OCI-LY3 (cell line): ENCODE data around the gene PEX3.

ENCODE experiments used
- H2AFZ ChIP-seq: fragments of 200-600, 300-600 bp; shearing (Covaris generic); 2 replicates; pipeline ENCODE4 v1.6.0; 2014; ENCODE audit warnings: antibody characterized with exemption, low read depth, low read length
- H3K27ac ChIP-seq: fragments of 200-600, 300-600 bp; sonication (generic); 2 replicates; pipeline ENCODE4 v1.5.1; 2014; ENCODE audit warnings: mild to moderate bottlenecking, low read length, moderate library complexity, mixed read lengths
- H3K27me3 ChIP-seq: fragments of 200-600, 300-600 bp; sonication (generic); 2 replicates; pipeline ENCODE4 v1.6.1; 2014; ENCODE audit warnings: low read depth, low read length, mixed read lengths
- H3K36me3 ChIP-seq: fragments of 200-600, 300-600 bp; sonication (generic); replicated peaks from 2 replicates; pipeline ENCODE3; 2014; ENCODE audit warnings: low read depth, low read length, mixed read lengths
- H3K4me1 ChIP-seq: fragments of 300-600, 200-600 bp; sonication (generic); 2 replicates; pipeline ENCODE4 v1.6.1; 2014; ENCODE audit warnings: low read length, mixed read lengths
- H3K4me2 ChIP-seq: fragments of 200-600, 300-600 bp; sonication (generic); 2 replicates; pipeline ENCODE4 v1.6.1; 2014; ENCODE audit warnings: low read length, mixed read lengths
- H3K4me3 ChIP-seq: fragments of 300-600, 200-600 bp; sonication (generic); 2 replicates; pipeline ENCODE4 v1.5.1; 2014; ENCODE audit warnings: antibody characterized with exemption, mild to moderate bottlenecking, low read length, moderate library complexity
- H3K79me2 ChIP-seq: fragments of 300-600, 200-600 bp; shearing (Covaris generic); 2 replicates; pipeline ENCODE4 v1.6.1; 2014; ENCODE audit warnings: mild to moderate bottlenecking, low read length, mixed read lengths
- H3K9ac ChIP-seq: fragments of 300-600, 200-600 bp; shearing (Covaris generic); 2 replicates; pipeline ENCODE4 v1.6.0; 2014; ENCODE audit warnings: mild to moderate bottlenecking, low read length, moderate library complexity
- H3K9me3 ChIP-seq: fragments of 200-600, 300-600 bp; shearing (Covaris generic); 2 replicates; pipeline ENCODE4 v1.6.1; 2014; ENCODE audit warnings: low read length, mixed read lengths; ENCODE audit not compliant: insufficient read depth
- H4K20me1 ChIP-seq: fragments of 200-600, 300-600 bp; sonication (generic); 2 replicates; pipeline ENCODE4 v1.6.1; 2016; ENCODE audit warnings: low read length, mixed read lengths; ENCODE audit not compliant: insufficient read depth
- CTCF ChIP-seq: fragments of 200-600, 300-600 bp; sonication (generic); IDR thresholded peaks from 2 replicates; pipeline ENCODE4 v1.5.1; 2014; ENCODE audit warnings: antibody characterized with exemption, low read length, low read depth
- EZH2phosphoT487 ChIP-seq: fragments of 200-600 bp; shearing (Covaris generic); IDR thresholded peaks from 2 replicates; pipeline ENCODE4 v1.6.1; 2018; ENCODE audit warnings: antibody characterized with exemption, mixed run types, low read depth

Gene PEX3

GRCh38 chr6:143504369-143504768 lies 53.8 kb downstream of the PEX3 start:
- H3K4me3 ChIP-seq = no peak overlapping the region
- TF ChIP-seq CTCF = no peak
- no peak for TF ChIP-seq EZH2phosphoT487
- no peaks in the 10 kb centered on the region for H3K27me3 ChIP-seq
- H3K9me3 ChIP-seq = no peaks in the 10 kb centered on the region
- H3K4me2 ChIP-seq = peak overlapping the region; percentile 55; the same call in 1 of the 2 replicates
- H4K20me1 ChIP-seq = no peaks in the 10 kb centered on the region
- H3K4me1 ChIP-seq = peaks cover 52% of the 10 kb centered on the region
- H3K27ac ChIP-seq = no peak overlapping the region
- H3K36me3 ChIP-seq = peaks cover 17% of the 10 kb centered on the region
- H3K79me2 ChIP-seq = peaks cover 4% of the 10 kb centered on the region
- no peak overlapping the region for H3K9ac ChIP-seq
- no peak overlapping the region for H2AFZ ChIP-seq

- H3K27me3 ChIP-seq = no peaks in the 10 kb centered on the region
- peaks cover 4% of the 10 kb centered on the region for H3K79me2 ChIP-seq
- TF ChIP-seq CTCF (no peak), EZH2phosphoT487 (no peak)
- peaks cover 17% of the 10 kb centered on the region for H3K36me3 ChIP-seq
- peaks cover 52% of the 10 kb centered on the region for H3K4me1 ChIP-seq
- H3K9me3 ChIP-seq = no peaks in the 10 kb centered on the region
- H3K4me2 ChIP-seq = peak overlapping the region; percentile 55
- H3K9ac ChIP-seq = peak overlapping the region; percentile 12; the same call in 1 of the 2 replicates
- H3K27ac ChIP-seq = peak overlapping the region; percentile 45
- H3K4me3 ChIP-seq = 0 out of 2 replicates have a peak overlapping the region, but pooled peaks have one; percentile 16
- H2AFZ ChIP-seq = no peak overlapping the region
- no peaks in the 10 kb centered on the region for H4K20me1 ChIP-seq
These were observed 54.5 kb downstream of the PEX3 start for GRCh38 chr6:143505111-143505510.

- Histone ChIP-seq H4K20me1 (no peaks in the 10 kb centered on the region), H3K27ac (peak overlapping the region; percentile 45), H3K4me1 (peaks cover 52% of the 10 kb centered on the region), H3K9ac (peak overlapping the region; percentile 12; the same call in 1 of the 2 replicates), H3K36me3 (peaks cover 17% of the 10 kb centered on the region), H3K9me3 (no peaks in the 10 kb centered on the region), H3K79me2 (peaks cover 4% of the 10 kb centered on the region), H3K4me3 (0 out of 2 replicates have a peak overlapping the region, but pooled peaks have one; percentile 16), H2AFZ (no peak overlapping the region), H3K27me3 (no peaks in the 10 kb centered on the region), H3K4me2 (peak overlapping the region; percentile 55)
- TF ChIP-seq CTCF = no peak
- TF ChIP-seq EZH2phosphoT487 = no peak
These were observed 54.9 kb downstream of the PEX3 start for GRCh38 chr6:143505537-143505936.

- Histone ChIP-seq H3K4me2 (no peak overlapping the region), H2AFZ (no peak overlapping the region), H3K27me3 (no peaks in the 10 kb centered on the region), H3K9ac (no peak overlapping the region), H4K20me1 (no peaks in the 10 kb centered on the region), H3K27ac (no peak overlapping the region), H3K79me2 (peaks cover 11% of the 10 kb centered on the region), H3K9me3 (no peaks in the 10 kb centered on the region), H3K4me1 (peaks cover 55% of the 10 kb centered on the region), H3K36me3 (peaks cover 17% of the 10 kb centered on the region), H3K4me3 (no peak overlapping the region)
- no peak for TF ChIP-seq EZH2phosphoT487
- no peak for TF ChIP-seq CTCF
These were observed 55.6 kb downstream of the PEX3 start for GRCh38 chr6:143506199-143506598.
